ENCODE data around the gene FRMD1.

DNA sequence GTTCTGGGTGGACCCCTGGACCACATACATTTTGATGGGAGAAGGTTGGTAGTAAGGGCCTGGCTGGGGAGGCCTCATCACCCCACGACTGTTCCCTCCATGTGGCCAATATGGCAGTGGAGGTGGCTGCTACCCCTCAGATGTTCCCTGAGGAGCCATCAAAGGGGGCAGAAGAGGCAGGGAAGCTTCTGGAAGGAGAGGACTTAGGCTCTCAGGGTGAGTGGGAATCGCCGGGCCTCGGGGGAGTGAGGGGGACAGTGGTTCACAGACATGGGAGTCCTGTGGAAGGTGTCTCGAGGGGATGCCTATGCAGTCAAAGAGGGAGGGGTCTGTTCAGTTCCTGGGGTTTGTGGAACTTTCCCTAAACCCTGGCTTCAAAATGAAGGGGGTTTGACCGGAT is 32.9 kb upstream of the FRMD1 start:
- TF ChIP-seq FOXM1 (IDR thresholded peaks at IDR 0.05; ENCODE audit: borderline replicate concordance, low read depth) (no peak), TAF1 (IDR thresholded peaks at IDR 0.05; ENCODE audit: low read depth) (no peak), YY1 (IDR thresholded peaks at IDR 0.05; ENCODE audit: low read depth) (no peak), RAD21 (IDR thresholded peaks at IDR 0.05; ENCODE audit: low read depth) (no peak)
- TF ChIP-seq, protein P1, sequence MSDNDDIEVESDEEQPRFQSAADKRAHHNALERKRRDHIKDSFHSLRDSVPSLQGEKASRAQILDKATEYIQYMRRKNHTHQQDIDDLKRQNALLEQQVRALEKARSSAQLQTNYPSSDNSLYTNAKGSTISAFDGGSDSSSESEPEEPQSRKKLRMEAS (IDR thresholded peaks at IDR 0.05): no peak

All from Ishikawa (cell line).